H9 (cell line): ENCODE measurements around the gene CDS2. TPM values are rescaled to one million over a fixed set of nuclear protein-coding genes. Genes with fewer than 3 reads are reported as not detected.
A peak's percentile ranks its signal among the peaks of the same experiment; 100 is the strongest.
"Not testable (repeated sequence)": the region's sequence is repeated elsewhere in the genome, so short reads cannot be mapped to it uniquely, and the experiment has no call there.

Experiments
- DNase-seq: peaks from one replicate; pipeline ENCODE4 v3.0.0-alpha.2; 2017
- H2AFZ ChIP-seq: one replicate; pipeline ENCODE4 v1.6.1; 2013; ENCODE audit warnings: mild to moderate bottlenecking, low read length, control low read depth, moderate library complexity
- H2AK5ac ChIP-seq: 2 replicates; pipeline ENCODE4 v1.6.1; 2013; ENCODE audit warnings: low read length, control low read depth, mixed read lengths; ENCODE audit not compliant: insufficient read length
- H2BK120ac ChIP-seq: one replicate; pipeline ENCODE4 v1.6.1; 2013; ENCODE audit warnings: low read depth, mild to moderate bottlenecking, low read length, control low read depth, inconsistent platforms; ENCODE audit not compliant: poor library complexity, severe bottlenecking
- H2BK12ac ChIP-seq: 2 replicates; pipeline ENCODE4 v1.6.1; 2013; ENCODE audit warnings: low read length, control low read depth, mixed read lengths, low read depth; ENCODE audit not compliant: insufficient read length
- H2BK15ac ChIP-seq: 2 replicates; pipeline ENCODE4 v1.6.1; 2013; ENCODE audit warnings: low read depth, low read length, control low read depth
- H2BK20ac ChIP-seq: one replicate; pipeline ENCODE4 v1.6.1; 2013; ENCODE audit warnings: low read depth, mild to moderate bottlenecking, low read length, control low read depth, inconsistent platforms; ENCODE audit not compliant: poor library complexity, severe bottlenecking
- H2BK5ac ChIP-seq: 2 replicates; pipeline ENCODE4 v1.6.1; 2013; ENCODE audit warnings: low read length, control low read depth, mixed read lengths; ENCODE audit not compliant: insufficient read length
- H3K14ac ChIP-seq: 2 replicates; pipeline ENCODE4 v1.6.1; 2013; ENCODE audit warnings: low read length, control low read depth; ENCODE audit not compliant: insufficient read depth
- H3K18ac ChIP-seq: 2 replicates; pipeline ENCODE4 v1.6.1; 2013; ENCODE audit warnings: low read depth, mild to moderate bottlenecking, mixed read lengths, low read length, control low read depth; ENCODE audit not compliant: insufficient read length
- H3K23ac ChIP-seq: 2 replicates; pipeline ENCODE4 v1.6.1; 2013; ENCODE audit warnings: low read length, control low read depth, mixed read lengths, low read depth; ENCODE audit not compliant: insufficient read length
- H3K23me2 ChIP-seq: 2 replicates; pipeline ENCODE4 v1.6.1; 2013; ENCODE audit warnings: low read depth, mild to moderate bottlenecking, mixed read lengths, low read length, control low read depth; ENCODE audit not compliant: insufficient read length, poor library complexity, severe bottlenecking
- H3K27ac ChIP-seq: 2 replicates; pipeline ENCODE4 v1.5.1; 2013; ENCODE audit warnings: low read length, control low read depth, mixed read lengths, low read depth; ENCODE audit not compliant: insufficient read length
- H3K27me3 ChIP-seq: 2 replicates; pipeline ENCODE4 v1.6.1; 2013; ENCODE audit warnings: low read length, control low read depth, inconsistent platforms; ENCODE audit not compliant: insufficient read depth
- H3K4ac ChIP-seq: 2 replicates; pipeline ENCODE4 v1.6.1; 2013; ENCODE audit warnings: low read depth, mild to moderate bottlenecking, control low read depth, inconsistent platforms, low read length, moderate library complexity
- H3K4me1 ChIP-seq: 2 replicates; pipeline ENCODE4 v1.6.1; 2013; ENCODE audit warnings: low read length, control low read depth, inconsistent platforms; ENCODE audit not compliant: insufficient read depth
- H3K4me2 ChIP-seq: 2 replicates; pipeline ENCODE4 v1.6.1; 2013; ENCODE audit warnings: low read length, control low read depth, mixed read lengths; ENCODE audit not compliant: insufficient read length, insufficient read depth
- H3K56ac ChIP-seq: 2 replicates; pipeline ENCODE4 v1.6.1; 2013; ENCODE audit warnings: low read depth, mild to moderate bottlenecking, mixed read lengths, low read length, control low read depth; ENCODE audit not compliant: insufficient read length
- H3K79me1 ChIP-seq: 2 replicates; pipeline ENCODE4 v1.6.1; 2013; ENCODE audit warnings: low read depth, mild to moderate bottlenecking, moderate library complexity, low read length, control low read depth, inconsistent platforms; ENCODE audit not compliant: insufficient read depth, poor library complexity, severe bottlenecking
- H3K79me2 ChIP-seq: 2 replicates; pipeline ENCODE4 v1.6.1; 2013; ENCODE audit warnings: low read length, control low read depth, inconsistent platforms; ENCODE audit not compliant: insufficient read depth
- H3K9ac ChIP-seq: 2 replicates; pipeline ENCODE4 v1.6.1; 2013; ENCODE audit warnings: low read length, control low read depth, mixed read lengths; ENCODE audit not compliant: insufficient read length; ENCODE audit errors: extremely low read depth
- H3K9me3 ChIP-seq: one replicate; pipeline ENCODE4 v1.6.1; 2013; ENCODE audit warnings: low read depth, low read length, inconsistent platforms; ENCODE audit not compliant: control insufficient read depth
- H3T11ph ChIP-seq: one replicate; pipeline ENCODE4 v1.6.1; 2013; ENCODE audit warnings: mild to moderate bottlenecking, low read length, control low read depth, inconsistent platforms
- H4K20me1 ChIP-seq: one replicate; pipeline ENCODE4 v1.6.1; 2013; ENCODE audit not compliant: control insufficient read depth, insufficient read length, insufficient read depth
- H4K5ac ChIP-seq: 2 replicates; pipeline ENCODE4 v1.6.1; 2013; ENCODE audit warnings: low read depth, mild to moderate bottlenecking, mixed read lengths, low read length, control low read depth; ENCODE audit not compliant: insufficient read length
- H4K8ac ChIP-seq: replicated peaks from 2 replicates; pipeline ENCODE4 v1.6.1; 2013; ENCODE audit warnings: low read length, control low read depth, mixed read lengths, low read depth; ENCODE audit not compliant: insufficient read length
- H4K91ac ChIP-seq: 2 replicates; pipeline ENCODE4 v1.6.1; 2013; ENCODE audit warnings: low read depth, mild to moderate bottlenecking, moderate library complexity, mixed read lengths, low read length, control low read depth; ENCODE audit not compliant: insufficient read length
- H3K27ac Mint-ChIP-seq, 3 experiments: 2 replicates in 2 of 3; 3 replicates in 1 of 3; pipeline ENCODE4 v1.8.0; 2020 to 2021; ENCODE audit warnings: mixed read lengths in 3 of 3, mild to moderate bottlenecking in 1 of 3, moderate library complexity in 1 of 3
- H3K27me3 Mint-ChIP-seq: 2 replicates; pipeline ENCODE4 v1.8.0; 2021; ENCODE audit warnings: low read depth, mild to moderate bottlenecking, moderate library complexity, mixed read lengths
- H3K36me3 Mint-ChIP-seq, 3 experiments: 2 replicates in 2 of 3; 3 replicates in 1 of 3; pipeline ENCODE4 v1.8.0; 2020 to 2021; ENCODE audit warnings: low read depth in 3 of 3, mixed read lengths in 3 of 3; ENCODE audit not compliant: insufficient read depth in 1 of 3
- H3K4me1 Mint-ChIP-seq, 2 experiments: 2 replicates each; pipeline ENCODE4 v1.8.0; 2020; ENCODE audit warnings: mixed read lengths in 2 of 2
- H3K4me3 Mint-ChIP-seq, 2 experiments: 2 replicates in 1 of 2; 3 replicates in 1 of 2; pipeline ENCODE4 v1.8.0; 2020 to 2021; ENCODE audit warnings: mild to moderate bottlenecking in 2 of 2, mixed read lengths in 2 of 2, moderate library complexity in 1 of 2
- H3K9me3 Mint-ChIP-seq, 2 experiments: 2 replicates in 1 of 2; 3 replicates in 1 of 2; pipeline ENCODE4 v1.8.0; 2020; ENCODE audit warnings: mild to moderate bottlenecking in 2 of 2, mixed read lengths in 2 of 2, moderate library complexity in 1 of 2
- WGBS: extraction: QIAGEN DNeasy Blood & Tissue Kit; methylation state at CpG from one replicate; pipeline ENCODE4 v1.1.7; 2013; ENCODE audit warnings: missing lambda C conversion rate, low lambda C conversion rate, mixed read lengths; ENCODE audit not compliant: insufficient read length; ENCODE audit errors: extremely low coverage; 5-methylcytosine and 5-hydroxymethylcytosine counted together
- total RNA-seq: library from RNA; stranded (reverse); gene quantifications from 2 replicates; pipeline ENCODE4 v1.2.1, GENCODE V29; 2021
- TF ChIP-seq, protein P1 (sequence below): fragments of 200-600 bp; sonication (generic); conservative IDR thresholded peaks from 3 replicates; pipeline ENCODE4 v1.8.0; 2021; ENCODE audit warnings: antibody characterized with exemption, mild to moderate bottlenecking

The CDS2 gene
- total RNA-seq, 1 experiment from 2014 or later = 63.2 TPM

DNA sequence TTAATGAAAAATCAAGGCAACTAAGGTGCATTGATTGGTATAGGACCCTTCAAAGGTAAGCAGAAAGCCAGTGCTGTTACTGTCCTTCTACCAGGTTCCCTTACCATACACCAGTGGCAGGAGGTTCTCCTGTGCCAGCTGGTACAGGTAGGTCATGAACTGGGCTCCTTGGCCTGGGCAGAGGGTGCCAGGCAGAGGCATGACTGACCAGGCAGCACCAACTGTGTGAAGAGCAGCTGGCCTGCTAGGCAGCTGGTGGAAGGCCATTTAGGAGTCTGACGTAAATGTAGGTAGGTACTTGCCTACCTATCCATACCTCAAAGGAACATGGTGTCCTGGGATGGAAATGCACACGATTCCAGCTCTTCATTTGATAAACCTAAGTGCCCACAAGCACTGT is 30.3 kb upstream of the CDS2 start:
- Mint-ChIP-seq H3K4me3 (no peak overlapping the region), H3K9me3 (no peaks in the 10 kb centered on the region), H3K27me3 (no peaks in the 10 kb centered on the region), H3K36me3 (peaks cover 13 to 41% (median 38%) of the 10 kb centered on the region in 3 experiments; a peak in 6 of 7 replicates), H3K4me1 (no peaks in the 10 kb centered on the region), H3K27ac (0 out of 7 replicates have a peak overlapping the region, but pooled peaks of 1 of the 3 experiments have one; percentile 68)
- WGBS = no CpG with 5 or more reads among the region's 2 CpGs
- Histone ChIP-seq H3K9ac (no peak overlapping the region), H4K20me1 (no peaks in the 10 kb centered on the region), H3K23ac (no peak overlapping the region), H3K56ac (no peak overlapping the region), H3K27me3 (no peaks in the 10 kb centered on the region), H4K5ac (no peak overlapping the region), H2BK15ac (no peak overlapping the region), H2BK12ac (no peak overlapping the region), H2BK5ac (no peak overlapping the region), H3K18ac (no peak overlapping the region), H2BK20ac (no peak overlapping the region), H4K8ac (no peak overlapping the region), H3K79me1 (no peaks in the 10 kb centered on the region), H4K91ac (no peak overlapping the region), H3K23me2 (no peaks in the 10 kb centered on the region), H2AK5ac (no peak overlapping the region), H3K9me3 (no peaks in the 10 kb centered on the region), H3K14ac (no peak overlapping the region), H2BK120ac (no peak overlapping the region), H2AFZ (no peak overlapping the region), H3K4me1 (no peaks in the 10 kb centered on the region), H3K79me2 (no peaks in the 10 kb centered on the region; the same call in 1 of the 2 replicates), H3K4ac (no peak overlapping the region), H3T11ph (no peak overlapping the region), H3K27ac (no peak overlapping the region), H3K4me2 (no peak overlapping the region)
- DNase-seq = no peak
- TF ChIP-seq, protein P1, sequence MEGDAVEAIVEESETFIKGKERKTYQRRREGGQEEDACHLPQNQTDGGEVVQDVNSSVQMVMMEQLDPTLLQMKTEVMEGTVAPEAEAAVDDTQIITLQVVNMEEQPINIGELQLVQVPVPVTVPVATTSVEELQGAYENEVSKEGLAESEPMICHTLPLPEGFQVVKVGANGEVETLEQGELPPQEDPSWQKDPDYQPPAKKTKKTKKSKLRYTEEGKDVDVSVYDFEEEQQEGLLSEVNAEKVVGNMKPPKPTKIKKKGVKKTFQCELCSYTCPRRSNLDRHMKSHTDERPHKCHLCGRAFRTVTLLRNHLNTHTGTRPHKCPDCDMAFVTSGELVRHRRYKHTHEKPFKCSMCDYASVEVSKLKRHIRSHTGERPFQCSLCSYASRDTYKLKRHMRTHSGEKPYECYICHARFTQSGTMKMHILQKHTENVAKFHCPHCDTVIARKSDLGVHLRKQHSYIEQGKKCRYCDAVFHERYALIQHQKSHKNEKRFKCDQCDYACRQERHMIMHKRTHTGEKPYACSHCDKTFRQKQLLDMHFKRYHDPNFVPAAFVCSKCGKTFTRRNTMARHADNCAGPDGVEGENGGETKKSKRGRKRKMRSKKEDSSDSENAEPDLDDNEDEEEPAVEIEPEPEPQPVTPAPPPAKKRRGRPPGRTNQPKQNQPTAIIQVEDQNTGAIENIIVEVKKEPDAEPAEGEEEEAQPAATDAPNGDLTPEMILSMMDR = no peak

DNA sequence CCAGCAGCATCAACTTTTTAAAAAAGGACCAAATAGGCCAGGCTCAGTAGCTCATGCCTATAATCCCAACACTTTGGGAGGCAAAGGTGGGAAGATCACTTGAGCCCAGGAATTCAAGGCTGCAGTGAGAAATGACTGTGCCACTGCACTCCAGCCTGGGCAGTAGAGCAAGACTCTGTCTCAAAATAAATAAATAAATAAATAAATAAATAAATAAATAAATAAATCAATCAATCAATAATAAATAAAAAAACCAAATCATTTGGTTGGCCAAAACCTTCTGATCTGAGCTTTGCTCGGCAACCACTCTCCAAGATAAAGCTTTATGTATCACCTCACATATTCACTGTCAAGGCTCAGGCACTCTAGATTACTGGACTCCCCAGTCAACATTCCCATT is 27.8 kb upstream of the CDS2 start:
- not testable (repeated sequence) for H3K9ac ChIP-seq, H2BK15ac ChIP-seq, H3K79me2 ChIP-seq, H3K56ac ChIP-seq, H3K23ac ChIP-seq, H3K79me1 ChIP-seq, H3K4me1 Mint-ChIP-seq, H2AK5ac ChIP-seq, H2BK120ac ChIP-seq, H3K14ac ChIP-seq, H3K27me3 ChIP-seq, H4K20me1 ChIP-seq, H4K5ac ChIP-seq, H3K4me1 ChIP-seq, H2BK12ac ChIP-seq, H3K4me3 Mint-ChIP-seq, H3K23me2 ChIP-seq, DNase-seq, H3K27me3 Mint-ChIP-seq, H3K9me3 ChIP-seq, H3K4me2 ChIP-seq, H3K27ac Mint-ChIP-seq, H3T11ph ChIP-seq, H3K4ac ChIP-seq, H2BK20ac ChIP-seq, H2BK5ac ChIP-seq, H4K8ac ChIP-seq, H4K91ac ChIP-seq, H2AFZ ChIP-seq, H3K18ac ChIP-seq, H3K27ac ChIP-seq, H3K9me3 Mint-ChIP-seq
- peaks cover 14 to 58% (median 54%) of the 10 kb centered on the region in 3 experiments; a peak in 6 of 7 replicates for H3K36me3 Mint-ChIP-seq
- no CpG with 5 or more reads among the region's 1 CpG for WGBS
